ENCODE results near the gene NRP2. TPM values are rescaled to one million over a fixed set of nuclear protein-coding genes. Genes with fewer than 3 reads are reported as not detected.

The NRP2 gene
- total RNA-seq, 2 donors from 2014 or later = 0.91 to 2.2 TPM

DNA sequence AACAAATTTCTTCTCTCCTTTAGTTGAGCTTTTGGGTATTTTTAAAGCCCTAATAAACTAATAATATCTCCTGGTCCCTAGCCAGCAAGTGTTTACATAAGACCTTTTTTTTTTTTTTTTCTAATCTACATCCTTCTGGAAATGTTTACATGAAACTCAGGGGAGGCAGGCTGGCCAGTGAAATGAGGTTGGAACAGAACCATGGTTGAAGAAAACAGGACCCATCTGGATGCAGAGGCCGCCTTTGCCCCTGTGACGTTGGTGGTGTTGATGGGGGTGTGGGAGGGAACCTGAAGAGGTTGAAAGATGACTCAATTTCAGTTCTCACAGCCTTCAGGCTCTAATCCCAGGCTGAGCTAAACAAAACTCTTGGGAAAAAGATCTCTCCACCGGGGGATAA is 118.5 kb downstream of the NRP2 start:
- no peaks in the 10 kb centered on the region for H3K9me3 Mint-ChIP-seq
- peaks cover 6% of the 10 kb centered on the region for H3K27me3 Mint-ChIP-seq
- H3K4me3 Mint-ChIP-seq = no peak overlapping the region
- no peaks in the 10 kb centered on the region for H3K36me3 Mint-ChIP-seq (ENCODE audit: low read depth)
- H3K4me1 Mint-ChIP-seq = no peaks in the 10 kb centered on the region
- H3K27ac Mint-ChIP-seq = no peak overlapping the region
- no peak for ATAC-seq (replicated peaks)

DNA sequence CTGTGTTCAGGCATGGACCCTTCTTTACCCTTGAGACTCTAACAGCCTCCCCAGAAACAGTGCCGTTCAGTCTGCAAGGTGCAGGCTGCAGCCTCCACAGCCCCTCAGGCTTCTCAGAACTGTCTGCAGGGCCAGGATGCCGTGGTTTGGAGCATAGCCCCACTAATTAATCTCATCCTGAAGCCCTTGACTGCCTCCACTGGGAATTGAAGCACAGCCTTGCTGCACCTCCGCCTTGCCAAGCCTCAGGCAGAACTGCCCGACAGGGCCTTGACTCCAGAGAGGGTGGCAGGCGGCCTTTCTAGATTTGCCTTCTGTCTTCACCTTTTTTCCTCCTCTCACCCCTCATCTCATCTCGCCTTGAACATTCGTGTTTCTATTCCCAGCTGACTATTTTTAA is 119.8 kb downstream of the NRP2 start:
- Mint-ChIP-seq H3K4me1 (no peaks in the 10 kb centered on the region), H3K4me3 (no peak overlapping the region), H3K27ac (no peak overlapping the region), H3K36me3 (ENCODE audit: low read depth) (no peaks in the 10 kb centered on the region), H3K27me3 (peaks cover 9% of the 10 kb centered on the region), H3K9me3 (no peaks in the 10 kb centered on the region)
- no peak for ATAC-seq (replicated peaks)

DNA sequence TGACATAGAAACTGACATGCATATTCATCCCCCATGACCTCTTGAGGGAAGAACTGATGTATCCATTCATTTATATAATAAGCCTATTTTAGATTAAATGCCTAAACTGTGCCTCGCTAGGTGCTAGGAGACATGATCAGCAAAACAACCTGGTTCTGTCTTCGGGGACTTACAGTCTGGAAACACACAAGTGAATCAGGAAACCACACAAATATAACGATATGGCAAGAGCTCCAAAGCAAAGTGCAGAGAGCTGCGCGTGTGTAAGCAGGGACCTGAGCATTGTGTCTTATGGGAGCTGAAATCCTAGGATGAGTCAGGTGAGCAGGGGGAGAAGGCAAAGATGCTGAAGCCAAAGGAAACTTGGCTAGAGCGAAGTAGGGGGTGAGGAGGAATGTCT is 120.6 kb downstream of the NRP2 start:
- no peak overlapping the region for H3K27ac Mint-ChIP-seq
- no peaks in the 10 kb centered on the region for H3K4me1 Mint-ChIP-seq
- peaks cover 9% of the 10 kb centered on the region for H3K27me3 Mint-ChIP-seq
- no peak for ATAC-seq (replicated peaks)
- H3K36me3 Mint-ChIP-seq (ENCODE audit: low read depth) = no peaks in the 10 kb centered on the region
- no peaks in the 10 kb centered on the region for H3K9me3 Mint-ChIP-seq
- H3K4me3 Mint-ChIP-seq = no peak overlapping the region

DNA sequence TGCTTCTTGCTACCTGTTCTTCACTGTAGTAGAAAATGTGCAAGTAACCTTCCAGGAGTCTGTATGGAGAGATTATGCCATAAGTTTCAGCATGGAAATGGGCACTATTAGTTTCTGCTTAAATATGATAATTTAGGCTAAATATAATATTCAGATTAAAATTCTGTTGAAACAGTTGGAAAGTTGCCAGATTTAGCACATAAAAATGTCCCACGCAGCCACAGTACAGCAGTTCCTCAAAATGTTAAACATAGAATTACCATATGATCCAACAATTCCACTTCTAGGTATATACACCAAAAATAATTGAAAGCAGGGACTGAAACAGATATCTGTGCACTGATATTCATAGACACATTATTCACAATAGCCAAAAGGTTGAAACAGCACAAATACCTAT is 121.2 kb downstream of the NRP2 start:
- no peaks in the 10 kb centered on the region for H3K9me3 Mint-ChIP-seq
- ATAC-seq (replicated peaks) = no peak
- no peaks in the 10 kb centered on the region for H3K4me1 Mint-ChIP-seq
- peaks cover 9% of the 10 kb centered on the region for H3K27me3 Mint-ChIP-seq
- no peaks in the 10 kb centered on the region for H3K36me3 Mint-ChIP-seq (ENCODE audit: low read depth)
- H3K4me3 Mint-ChIP-seq = no peak overlapping the region
- no peak overlapping the region for H3K27ac Mint-ChIP-seq

DNA sequence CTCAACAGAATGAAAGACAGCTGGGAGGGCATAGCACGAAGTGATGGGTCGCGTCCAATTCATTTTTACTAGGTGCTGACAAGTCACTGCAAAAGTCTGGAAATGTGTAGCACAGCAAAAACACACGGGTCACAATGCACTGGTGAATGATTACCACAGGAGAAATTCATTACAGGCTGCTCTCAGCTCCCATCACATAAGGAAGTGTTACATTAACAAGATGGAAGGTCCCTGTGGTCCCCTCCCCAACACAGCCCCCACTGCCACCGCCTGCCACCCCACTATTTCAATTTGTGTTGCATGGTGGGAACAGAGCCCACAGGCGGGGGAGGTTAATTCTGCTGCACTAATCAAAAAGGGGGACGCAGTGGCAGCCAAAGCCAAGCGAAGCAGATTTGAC is 122.8 kb downstream of the NRP2 start:
- peaks cover 9% of the 10 kb centered on the region for H3K27me3 Mint-ChIP-seq
- H3K36me3 Mint-ChIP-seq (ENCODE audit: low read depth) = no peaks in the 10 kb centered on the region
- no peaks in the 10 kb centered on the region for H3K4me1 Mint-ChIP-seq
- ATAC-seq (replicated peaks) = no peak
- H3K27ac Mint-ChIP-seq = no peak overlapping the region
- H3K4me3 Mint-ChIP-seq = no peak overlapping the region
- no peaks in the 10 kb centered on the region for H3K9me3 Mint-ChIP-seq

DNA sequence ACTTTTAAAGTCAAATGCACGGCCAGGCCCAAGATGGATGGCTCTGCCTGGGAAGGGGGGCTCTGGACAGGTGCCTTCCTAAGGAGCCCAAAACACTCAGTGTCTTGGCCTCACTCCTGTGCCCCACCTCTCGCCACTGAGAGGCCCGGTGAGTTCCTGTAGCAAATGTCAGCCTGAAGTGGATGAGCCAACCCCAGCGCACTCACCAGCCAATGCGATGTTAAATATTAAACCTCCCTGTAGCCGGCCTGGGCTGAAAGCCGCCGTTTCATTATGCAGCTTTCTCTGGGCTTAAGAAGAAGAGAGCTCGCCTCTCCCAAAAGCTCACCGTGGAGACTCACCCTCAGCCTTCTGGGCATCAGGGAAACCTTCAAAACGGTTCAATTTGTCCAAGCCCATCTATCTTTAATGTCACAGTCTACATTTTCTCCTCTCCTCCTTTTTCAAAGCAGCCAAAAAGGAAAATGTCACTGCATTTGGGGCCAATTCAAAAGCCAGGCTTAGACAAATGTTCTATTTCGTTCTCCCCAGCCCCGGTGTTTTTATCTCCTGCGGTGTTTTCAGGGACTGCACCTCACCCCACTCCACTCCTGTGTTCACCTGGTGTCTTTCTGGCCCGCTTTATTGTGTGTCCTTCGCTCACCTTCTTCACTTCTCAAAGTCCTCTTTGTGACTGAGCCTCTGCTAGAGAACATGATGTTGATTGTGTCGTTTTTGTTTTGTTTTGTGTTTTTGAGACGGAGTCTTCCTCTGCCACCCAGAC is 124.0 kb downstream of the NRP2 start:
- Mint-ChIP-seq H3K4me1 (no peaks in the 10 kb centered on the region), H3K27me3 (peaks cover 9% of the 10 kb centered on the region), H3K4me3 (no peak overlapping the region), H3K36me3 (ENCODE audit: low read depth) (no peaks in the 10 kb centered on the region), H3K27ac (no peak overlapping the region), H3K9me3 (no peaks in the 10 kb centered on the region)
- ATAC-seq (replicated peaks) = no peak

DNA sequence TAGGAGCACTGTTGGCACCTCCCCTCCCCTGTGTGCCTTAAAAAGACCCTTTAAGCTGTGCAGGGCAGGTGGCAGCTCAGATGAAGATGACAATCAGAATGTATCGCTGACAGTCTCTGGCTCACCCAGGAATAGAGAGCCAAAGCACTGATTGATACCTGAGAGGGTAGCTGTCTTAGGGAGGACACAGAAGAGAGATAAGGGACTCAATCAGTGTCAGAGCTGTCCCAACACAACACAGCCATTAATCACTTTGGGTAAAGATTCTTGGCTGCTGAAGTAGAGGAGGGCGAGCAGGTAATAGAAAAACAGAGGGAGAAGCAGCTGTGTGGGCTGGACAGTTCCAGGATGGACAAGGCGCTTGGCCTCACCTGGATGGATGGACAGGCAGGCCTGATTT is 124.9 kb downstream of the NRP2 start:
- Mint-ChIP-seq H3K27ac (no peak overlapping the region), H3K9me3 (no peaks in the 10 kb centered on the region), H3K36me3 (ENCODE audit: low read depth) (no peaks in the 10 kb centered on the region), H3K27me3 (peaks cover 9% of the 10 kb centered on the region), H3K4me1 (no peaks in the 10 kb centered on the region), H3K4me3 (no peak overlapping the region)
- no peak for ATAC-seq (replicated peaks)

DNA sequence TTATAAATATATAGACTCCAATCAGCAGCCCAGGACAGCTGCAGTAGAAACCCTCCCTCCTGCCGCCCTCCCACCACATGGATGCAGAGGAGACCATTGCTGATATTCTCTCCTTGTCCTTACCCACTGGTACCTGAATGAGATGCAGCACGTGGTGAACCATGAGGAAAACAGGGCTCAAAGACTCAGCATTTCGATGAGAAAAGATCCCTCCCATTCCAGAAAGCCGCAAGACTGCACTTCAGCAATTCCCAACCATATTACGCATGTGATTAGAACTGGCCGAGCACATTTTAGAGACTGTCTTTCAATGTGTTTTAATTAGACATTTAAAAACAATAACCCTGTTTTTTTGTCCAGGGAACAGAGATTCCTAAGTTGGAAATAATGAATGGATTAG is 125.5 kb downstream of the NRP2 start:
- peaks cover 7% of the 10 kb centered on the region for H3K27me3 Mint-ChIP-seq
- H3K4me3 Mint-ChIP-seq = no peak overlapping the region
- no peak overlapping the region for H3K27ac Mint-ChIP-seq
- H3K36me3 Mint-ChIP-seq (ENCODE audit: low read depth) = no peaks in the 10 kb centered on the region
- no peaks in the 10 kb centered on the region for H3K4me1 Mint-ChIP-seq
- no peak for ATAC-seq (replicated peaks)
- no peaks in the 10 kb centered on the region for H3K9me3 Mint-ChIP-seq

DNA sequence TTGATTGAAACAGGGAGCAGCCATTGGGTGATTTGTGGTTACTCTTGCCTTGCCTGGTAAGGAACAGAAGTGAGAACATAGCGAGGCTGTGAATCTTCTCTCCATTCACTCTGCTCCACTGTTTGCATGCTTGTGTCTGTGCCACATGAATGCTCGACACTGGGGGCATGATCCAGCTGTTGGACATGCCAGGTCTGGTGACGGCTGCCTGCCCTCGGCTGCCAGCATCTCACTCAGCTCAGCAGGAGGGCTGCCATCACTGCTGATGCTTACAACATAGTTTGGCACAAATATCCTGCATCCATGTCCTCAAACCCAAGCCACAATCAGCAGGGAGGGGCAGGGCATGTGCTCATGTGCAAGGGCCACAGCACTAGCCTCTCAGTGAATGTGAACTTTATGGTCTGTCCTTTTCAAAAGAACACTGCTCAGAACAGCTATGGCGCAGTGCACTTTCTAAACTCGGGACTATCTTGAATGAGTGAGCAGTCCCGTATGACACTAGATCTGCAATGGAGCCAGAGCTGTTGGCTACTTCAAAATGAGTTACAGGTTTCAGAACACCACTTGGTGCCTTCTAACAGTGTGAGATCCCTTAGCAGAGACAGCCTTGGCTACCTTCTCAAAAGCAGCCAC is 126.3 kb downstream of the NRP2 start:
- Mint-ChIP-seq H3K36me3 (ENCODE audit: low read depth) (no peaks in the 10 kb centered on the region), H3K27ac (no peak overlapping the region), H3K27me3 (peaks cover 6% of the 10 kb centered on the region), H3K4me1 (no peaks in the 10 kb centered on the region), H3K4me3 (no peak overlapping the region), H3K9me3 (no peaks in the 10 kb centered on the region)
- ATAC-seq (replicated peaks) = no peak

DNA sequence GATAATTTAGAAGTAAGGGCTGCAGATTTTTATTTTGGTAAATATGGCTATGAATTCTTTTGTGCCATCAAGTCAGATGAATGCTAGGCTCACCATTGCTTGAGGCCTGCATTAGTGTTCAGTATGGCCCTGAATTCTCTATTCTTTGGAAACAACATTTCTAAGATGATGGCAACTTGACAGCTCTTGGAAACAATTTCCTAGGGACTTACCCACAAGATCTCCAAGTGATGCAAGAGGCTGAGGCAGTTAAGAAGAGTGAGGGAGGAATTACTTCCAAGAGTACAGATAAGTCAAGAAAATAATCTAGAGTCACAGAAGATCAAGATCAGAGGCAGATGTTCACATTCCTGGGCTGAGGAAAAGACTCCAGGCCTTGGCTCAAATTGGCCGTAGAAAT is 129.1 kb downstream of the NRP2 start:
- no peaks in the 10 kb centered on the region for H3K9me3 Mint-ChIP-seq
- H3K27me3 Mint-ChIP-seq = peaks cover 9% of the 10 kb centered on the region
- H3K4me1 Mint-ChIP-seq = no peaks in the 10 kb centered on the region
- H3K4me3 Mint-ChIP-seq = no peak overlapping the region
- H3K36me3 Mint-ChIP-seq (ENCODE audit: low read depth) = no peaks in the 10 kb centered on the region
- H3K27ac Mint-ChIP-seq = no peak overlapping the region
- no peak for ATAC-seq (replicated peaks)

DNA sequence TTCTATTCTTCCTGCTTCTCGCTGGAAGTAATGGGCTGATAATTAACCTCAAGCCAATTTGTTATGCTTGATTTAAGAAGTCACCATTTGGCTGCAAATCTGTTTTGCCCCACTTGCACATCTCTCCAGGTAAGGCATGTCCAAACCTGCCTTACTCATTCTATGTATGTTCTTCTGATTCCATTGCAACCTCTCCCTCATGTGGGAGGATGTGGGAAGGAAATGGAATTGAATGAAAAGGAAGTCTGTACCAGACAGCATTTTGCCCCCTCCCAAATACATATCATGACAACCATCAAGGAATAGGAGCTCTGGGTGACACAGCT is 131.7 kb downstream of the NRP2 start:
- H3K4me1 Mint-ChIP-seq = no peaks in the 10 kb centered on the region
- H3K27me3 Mint-ChIP-seq = peaks cover 23% of the 10 kb centered on the region
- H3K4me3 Mint-ChIP-seq = no peak overlapping the region
- no peak for ATAC-seq (replicated peaks)
- no peak overlapping the region for H3K27ac Mint-ChIP-seq
- H3K9me3 Mint-ChIP-seq = no peaks in the 10 kb centered on the region
- no peaks in the 10 kb centered on the region for H3K36me3 Mint-ChIP-seq (ENCODE audit: low read depth)

DNA sequence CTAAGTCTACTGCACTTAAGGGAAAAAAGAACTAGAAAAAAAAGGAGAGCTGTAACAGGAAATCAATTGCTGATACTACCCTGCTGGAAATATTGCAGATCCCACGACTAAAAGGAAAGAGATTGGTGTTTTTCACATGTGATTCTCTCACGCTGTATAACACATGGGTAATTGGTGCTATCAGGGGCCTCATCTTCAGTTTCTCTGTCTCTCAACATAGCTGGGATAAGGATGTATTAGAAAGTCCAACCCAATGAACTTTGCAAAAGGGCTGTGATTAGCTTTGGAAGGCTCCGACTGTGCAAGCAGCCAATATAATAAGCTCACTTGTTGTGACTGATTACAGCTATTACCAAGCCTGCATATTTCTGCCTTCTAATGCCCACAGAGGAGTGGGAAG is 133.4 kb downstream of the NRP2 start:
- Mint-ChIP-seq H3K9me3 (no peaks in the 10 kb centered on the region), H3K4me3 (no peak overlapping the region), H3K4me1 (no peaks in the 10 kb centered on the region), H3K36me3 (ENCODE audit: low read depth) (no peaks in the 10 kb centered on the region), H3K27ac (no peak overlapping the region), H3K27me3 (peaks cover 32% of the 10 kb centered on the region)
- no peak for ATAC-seq (replicated peaks)

DNA sequence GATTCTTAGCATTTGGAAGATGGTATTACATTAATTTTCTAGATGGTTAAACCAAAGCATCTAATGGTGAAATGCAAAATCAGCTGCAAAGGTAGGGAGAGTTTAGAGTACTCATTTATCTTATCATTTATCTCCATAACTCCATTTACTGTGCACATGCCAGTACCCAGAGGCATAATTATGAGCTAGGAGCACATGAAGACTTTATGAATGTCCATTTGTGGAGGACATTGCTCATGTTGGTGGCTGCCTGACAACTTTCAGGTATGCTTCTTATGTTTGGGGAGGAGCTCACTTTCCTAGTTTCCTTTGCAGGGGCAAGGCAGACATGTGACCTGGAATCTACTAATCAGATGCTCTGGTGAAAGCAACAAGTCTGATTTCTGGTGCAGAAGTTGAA is 134.0 kb downstream of the NRP2 start:
- Mint-ChIP-seq H3K9me3 (no peaks in the 10 kb centered on the region), H3K27ac (no peak overlapping the region), H3K27me3 (peaks cover 32% of the 10 kb centered on the region), H3K36me3 (ENCODE audit: low read depth) (no peaks in the 10 kb centered on the region), H3K4me3 (no peak overlapping the region), H3K4me1 (no peaks in the 10 kb centered on the region)
- ATAC-seq (replicated peaks) = no peak

DNA sequence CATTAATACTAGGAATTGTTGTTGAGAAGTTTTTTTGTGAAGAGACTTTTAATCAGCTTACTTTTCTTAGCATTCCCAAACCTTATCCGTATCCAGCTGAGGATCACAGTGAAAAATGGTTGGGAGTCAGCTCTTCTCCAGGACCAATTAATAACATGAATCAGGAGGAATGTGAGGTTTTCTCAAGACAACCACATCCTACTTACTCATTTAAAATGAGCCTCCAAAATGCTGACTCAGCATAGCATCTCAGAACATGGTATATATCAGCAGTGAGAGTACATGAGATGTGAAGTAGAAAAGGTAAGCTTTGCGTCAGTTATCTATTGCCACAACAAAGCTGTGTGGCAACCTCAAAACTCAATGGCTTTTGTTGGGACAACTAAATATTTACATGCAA is 140.3 kb downstream of the NRP2 start:
- Mint-ChIP-seq H3K27ac (no peak overlapping the region), H3K9me3 (peaks cover 5% of the 10 kb centered on the region), H3K4me1 (no peaks in the 10 kb centered on the region), H3K27me3 (peaks cover 29% of the 10 kb centered on the region), H3K4me3 (no peak overlapping the region), H3K36me3 (ENCODE audit: low read depth) (no peaks in the 10 kb centered on the region)
- no peak for ATAC-seq (replicated peaks)

DNA sequence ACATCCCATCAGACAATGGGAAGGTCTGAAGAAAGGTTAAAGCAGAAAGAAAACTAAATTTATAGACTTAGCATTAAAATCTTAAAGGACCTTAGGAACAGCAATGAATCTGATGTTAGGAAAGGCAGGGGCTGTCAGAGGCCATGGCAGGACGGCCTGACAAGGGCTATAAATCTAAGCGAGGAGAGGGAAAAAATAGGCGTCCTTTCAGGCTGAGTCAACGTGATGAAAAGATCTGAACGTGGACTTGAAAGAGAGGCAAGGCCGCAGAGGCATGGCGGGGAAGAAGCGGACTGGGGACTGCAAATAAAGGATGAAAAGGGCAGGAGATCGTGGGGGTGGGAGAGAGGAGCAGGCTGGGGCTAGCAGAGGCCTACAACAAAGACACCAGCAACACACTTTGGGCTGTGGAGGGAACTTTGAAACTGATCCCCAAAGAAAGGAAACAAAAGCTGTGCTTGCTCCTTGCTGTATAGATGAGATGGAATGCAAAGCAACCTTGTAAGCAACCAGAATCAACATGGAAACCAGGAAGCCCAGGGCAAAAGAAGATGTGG is 145.6 kb downstream of the NRP2 start:
- H3K27me3 Mint-ChIP-seq = peaks cover 22% of the 10 kb centered on the region
- no peaks in the 10 kb centered on the region for H3K4me1 Mint-ChIP-seq
- no peak overlapping the region for H3K27ac Mint-ChIP-seq
- no peaks in the 10 kb centered on the region for H3K36me3 Mint-ChIP-seq (ENCODE audit: low read depth)
- H3K4me3 Mint-ChIP-seq = no peak overlapping the region
- no peak for ATAC-seq (replicated peaks)
- peaks cover 5% of the 10 kb centered on the region for H3K9me3 Mint-ChIP-seq

Data from activated T-helper 17 cell treated with anti-CD3 and anti-CD28 coated beads, Interleukin-2, amount 50 U/mL, for 72 hours (primary cell).